NCI-H2196 treated with DMSO at 0.1 percent for 48 hours (cell line): ENCODE data around the gene ABR.

ENCODE experiments used
- DNase-seq: peaks from one replicate; lab custom pipeline; 2025; ENCODE audit not compliant: unreplicated experiment; lab: John Stamatoyannopoulos, UW

The ABR gene

GRCh38 chr17:969811-970355 is 209.9 kb downstream of the ABR start:
- no peak for DNase-seq

GRCh38 chr17:968812-969730 is 210.7 kb downstream of the ABR start:
- no peak for DNase-seq

- no peak for DNase-seq
Measured at GRCh38 chr17:967122-967521, 212.7 kb downstream of the ABR start.

- no peak for DNase-seq
Measured at GRCh38 chr17:965311-965989, 214.3 kb downstream of the ABR start.

- DNase-seq = no peak
Measured at GRCh38 chr17:964876-965275, 214.9 kb downstream of the ABR start.

GRCh38 chr17:962670-963069 is 217.1 kb downstream of the ABR start:
- no peak for DNase-seq

GRCh38 chr17:962166-962565 is 217.6 kb downstream of the ABR start:
- no peak for DNase-seq

- no peak for DNase-seq
Measured at GRCh38 chr17:958712-959451, 220.9 kb downstream of the ABR start.

GRCh38 chr17:957856-958421 is 221.8 kb downstream of the ABR start:
- no peak for DNase-seq

- DNase-seq = no peak
Measured at GRCh38 chr17:956905-957304, 222.9 kb downstream of the ABR start.

GRCh38 chr17:954431-955164 is 225.2 kb downstream of the ABR start:
- no peak for DNase-seq

- DNase-seq = no peak
Measured at GRCh38 chr17:953767-954166, 226.0 kb downstream of the ABR start.
